Iris pigment epithelial cell (primary cell): ENCODE measurements around the gene TRMT44.
A peak's percentile ranks its signal among the peaks of the same experiment; 100 is the strongest.
"Not testable (repeated sequence)": the region's sequence is repeated elsewhere in the genome, so short reads cannot be mapped to it uniquely, and the experiment has no call there.

Source experiments
- DNase-seq: peaks from one replicate; pipeline ENCODE4 v3.0.0-alpha.2; 2011; ENCODE audit warnings: low read depth

Gene TRMT44

GRCh38 chr4:8407316-8407715 lies 33.3 kb upstream of the TRMT44 start:
- DNase-seq = no peak

- no peak for DNase-seq
Measured at GRCh38 chr4:8407756-8408155, 32.8 kb upstream of the TRMT44 start.

- DNase-seq = no peak
Measured at GRCh38 chr4:8409264-8410065, 31.1 kb upstream of the TRMT44 start.

- DNase-seq = no peak
Measured at GRCh38 chr4:8410066-8410625, 30.4 kb upstream of the TRMT44 start.

- peak; percentile 82 for DNase-seq
Measured at GRCh38 chr4:8410641-8411271, 29.8 kb upstream of the TRMT44 start.

- no peak for DNase-seq
Measured at GRCh38 chr4:8411351-8412180, 29.0 kb upstream of the TRMT44 start.

GRCh38 chr4:8412288-8412687 lies 28.3 kb upstream of the TRMT44 start:
- DNase-seq = no peak

GRCh38 chr4:8414377-8414776 lies 26.2 kb upstream of the TRMT44 start:
- no peak for DNase-seq

- DNase-seq = no peak
Measured at GRCh38 chr4:8417071-8417614, 23.4 kb upstream of the TRMT44 start.

GRCh38 chr4:8419222-8420041 lies 21.1 kb upstream of the TRMT44 start:
- peak; percentile 70 for DNase-seq

- DNase-seq = not testable (repeated sequence)
Measured at GRCh38 chr4:8420151-8420550, 20.4 kb upstream of the TRMT44 start.

- no peak for DNase-seq
Measured at GRCh38 chr4:8422327-8422726, 18.2 kb upstream of the TRMT44 start.

- DNase-seq = no peak
Measured at GRCh38 chr4:8422786-8423185, 17.8 kb upstream of the TRMT44 start.

GRCh38 chr4:8427262-8427661 lies 13.3 kb upstream of the TRMT44 start:
- DNase-seq = no peak

- DNase-seq = peak; percentile 30
Measured at GRCh38 chr4:8427761-8428287, 12.8 kb upstream of the TRMT44 start.

GRCh38 chr4:8428288-8429097 lies 12.1 kb upstream of the TRMT44 start:
- DNase-seq = peak; percentile 82

- DNase-seq = no peak
Measured at GRCh38 chr4:8431553-8431952, 9.0 kb upstream of the TRMT44 start.

- DNase-seq = peak; percentile 35
Measured at GRCh38 chr4:8433136-8433535, 7.4 kb upstream of the TRMT44 start.

GRCh38 chr4:8434251-8435073 lies 6.1 kb upstream of the TRMT44 start:
- no peak for DNase-seq
